WTC11 (cell line): ENCODE data around the gene NRXN3. TPM values are rescaled to one million over a fixed set of nuclear protein-coding genes. Genes with fewer than 3 reads are reported as not detected.

Experiments
- ATAC-seq: fragments of 200-7000 bp; cut with Tn5 transposase; 2 replicates; pipeline ENCODE4 v1.10.0; 2021; ENCODE audit warnings: mild to moderate bottlenecking, moderate library complexity
- CTCF ChIA-PET: fragments of 300-600 bp; sonication (Branson Sonifier 250); formaldehyde crosslinking; loops from one replicate; lab custom pipeline; 2021; ENCODE audit warnings: antibody characterized with exemption; lab: Charles Lee
- POLR2A ChIA-PET: fragments of 350-600 bp; sonication (Branson Sonifier 250); formaldehyde crosslinking; loops from one replicate; lab custom pipeline; 2021; ENCODE audit warnings: antibody characterized with exemption; lab: Charles Lee
- DNase-seq: peaks from one replicate; pipeline ENCODE4 v3.0.0; 2021; ENCODE audit warnings: low spot score
- H3K27ac Mint-ChIP-seq: 2 replicates; pipeline ENCODE4 v1.8.0; 2021; ENCODE audit warnings: mixed read lengths
- H3K27me3 Mint-ChIP-seq: 2 replicates; pipeline ENCODE4 v1.8.0; 2021; ENCODE audit warnings: low read depth, mild to moderate bottlenecking, moderate library complexity, mixed read lengths
- H3K36me3 Mint-ChIP-seq: 2 replicates; pipeline ENCODE4 v1.8.0; 2021; ENCODE audit warnings: mixed read lengths
- H3K4me1 Mint-ChIP-seq: 2 replicates; pipeline ENCODE4 v1.8.0; 2022; ENCODE audit warnings: mixed read lengths
- H3K4me3 Mint-ChIP-seq: 2 replicates; pipeline ENCODE4 v1.8.0; 2021; ENCODE audit warnings: mild to moderate bottlenecking, moderate library complexity, mixed read lengths
- H3K9me3 Mint-ChIP-seq: 2 replicates; pipeline ENCODE4 v1.8.0; 2021; ENCODE audit warnings: mixed read lengths
- ATF1 ChIP-seq: sonication (generic); formaldehyde crosslinking; IDR thresholded peaks from 2 replicates; pipeline ENCODE4 v1.8.1; 2023; ENCODE audit warnings: mild to moderate bottlenecking, moderate library complexity, missing genetic modification reagents
- CREM ChIP-seq: sonication (generic); formaldehyde crosslinking; IDR thresholded peaks from 2 replicates; pipeline ENCODE4 v1.8.1; 2022; ENCODE audit warnings: mild to moderate bottlenecking, missing genetic modification reagents, moderate library complexity
- ELF4 ChIP-seq: sonication (generic); formaldehyde crosslinking; IDR thresholded peaks from 2 replicates; pipeline ENCODE4 v1.8.1; 2022; ENCODE audit warnings: low read depth, mild to moderate bottlenecking, moderate library complexity, missing genetic modification reagents
- FOXJ3 ChIP-seq: sonication (generic); formaldehyde crosslinking; IDR thresholded peaks from 2 replicates; pipeline ENCODE4 v1.9.0; 2021; ENCODE audit warnings: missing genetic modification reagents, mild to moderate bottlenecking, borderline replicate concordance
- FOXP1 ChIP-seq: sonication (generic); formaldehyde crosslinking; IDR thresholded peaks from 2 replicates; pipeline ENCODE4 v1.8.0; 2022; ENCODE audit warnings: missing genetic modification reagents, mild to moderate bottlenecking, moderate library complexity, borderline replicate concordance
- JAZF1 ChIP-seq: fragments of 250-450 bp; sonication (Bioruptor Pico); IDR thresholded peaks from 2 replicates; pipeline ENCODE4 v1.9.0; 2021; ENCODE audit warnings: moderate library complexity, mild to moderate bottlenecking, inconsistent platforms
- MYBL2 ChIP-seq: sonication (generic); formaldehyde crosslinking; IDR thresholded peaks from 2 replicates; pipeline ENCODE4 v1.8.1; 2023; ENCODE audit warnings: mild to moderate bottlenecking, moderate library complexity, missing genetic modification reagents
- NFATC4 ChIP-seq: fragments of 250-450 bp; sonication (Bioruptor Pico); IDR thresholded peaks from 2 replicates; pipeline ENCODE4 v1.9.0; 2021; ENCODE audit warnings: mild to moderate bottlenecking
- NFE2L1 ChIP-seq: sonication (generic); formaldehyde crosslinking; IDR thresholded peaks from 2 replicates; pipeline ENCODE4 v1.8.1; 2023; ENCODE audit warnings: missing genetic modification reagents
- NFYB ChIP-seq: sonication (generic); formaldehyde crosslinking; conservative IDR thresholded peaks from 2 replicates; pipeline ENCODE4 v1.8.0; 2022; ENCODE audit warnings: low read depth, missing genetic modification reagents
- NR2C2 ChIP-seq: sonication (generic); formaldehyde crosslinking; IDR thresholded peaks from 2 replicates; pipeline ENCODE4 v1.8.0; 2022; ENCODE audit warnings: mild to moderate bottlenecking, missing genetic modification reagents
- OVOL2 ChIP-seq: fragments of 250-450 bp; sonication (Bioruptor Pico); IDR thresholded peaks from 2 replicates; pipeline ENCODE4 v1.9.0; 2021; ENCODE audit warnings: mild to moderate bottlenecking, borderline replicate concordance
- SOX15 ChIP-seq: fragments of 250-450 bp; sonication (Bioruptor Pico); IDR thresholded peaks from 2 replicates; pipeline ENCODE4 v1.9.0; 2021; ENCODE audit warnings: mild to moderate bottlenecking
- TCF7 ChIP-seq: sonication (generic); formaldehyde crosslinking; IDR thresholded peaks from 2 replicates; pipeline ENCODE4 v1.8.0; 2022; ENCODE audit warnings: mild to moderate bottlenecking, low read depth, missing genetic modification reagents, moderate library complexity
- ZNF232 ChIP-seq: sonication (generic); formaldehyde crosslinking; IDR thresholded peaks from 2 replicates; pipeline ENCODE4 v1.8.0; 2022; ENCODE audit warnings: mild to moderate bottlenecking, missing genetic modification reagents
- ZNF263 ChIP-seq: sonication (generic); formaldehyde crosslinking; IDR thresholded peaks from 2 replicates; pipeline ENCODE4 v1.8.1; 2022; ENCODE audit warnings: low read depth, mild to moderate bottlenecking, moderate library complexity, missing genetic modification reagents
- ZNF317 ChIP-seq: sonication (generic); formaldehyde crosslinking; IDR thresholded peaks from 2 replicates; pipeline ENCODE4 v1.8.1; 2023; ENCODE audit warnings: low read depth, mild to moderate bottlenecking, moderate library complexity, missing genetic modification reagents, borderline replicate concordance
- ZNF396 ChIP-seq: fragments of 250-450 bp; sonication (Bioruptor Pico); IDR thresholded peaks from 2 replicates; pipeline ENCODE4 v1.8.0; 2021; ENCODE audit warnings: mild to moderate bottlenecking, moderate library complexity, borderline replicate concordance
- ZNF416 ChIP-seq: fragments of 250-450 bp; sonication (Bioruptor Pico); IDR thresholded peaks from 2 replicates; pipeline ENCODE4 v1.9.0; 2021; ENCODE audit warnings: mild to moderate bottlenecking, inconsistent platforms
- ZNF423 ChIP-seq: fragments of 250-450 bp; sonication (Bioruptor Pico); IDR thresholded peaks from 2 replicates; pipeline ENCODE4 v2.1.2; 2022; ENCODE audit warnings: mild to moderate bottlenecking, moderate library complexity
- ZNF671 ChIP-seq: fragments of 250-450 bp; sonication (Bioruptor Pico); IDR thresholded peaks from 2 replicates; pipeline ENCODE4 v1.8.0; 2021; ENCODE audit warnings: mild to moderate bottlenecking
- total RNA-seq: library from RNA; stranded (reverse); gene quantifications from 3 replicates; pipeline ENCODE4 v1.2.3, GENCODE V29; 2021
- TF ChIP-seq, protein P1 (sequence below): sonication (generic); formaldehyde crosslinking; IDR thresholded peaks from 2 replicates; pipeline ENCODE4 v1.8.1; 2023; ENCODE audit warnings: mild to moderate bottlenecking, missing genetic modification reagents, moderate library complexity
- TF ChIP-seq, protein P2 (sequence below): fragments of 250-450 bp; sonication (Bioruptor Pico); IDR thresholded peaks from 2 replicates; pipeline ENCODE4 v1.9.0; 2021; ENCODE audit warnings: mild to moderate bottlenecking
- TF ChIP-seq, protein P3 (sequence below): sonication (generic); formaldehyde crosslinking; IDR thresholded peaks from 2 replicates; pipeline ENCODE4 v1.8.1; 2023; ENCODE audit warnings: mild to moderate bottlenecking, missing genetic modification reagents, moderate library complexity
- TF ChIP-seq, protein P4 (sequence below): sonication (generic); formaldehyde crosslinking; IDR thresholded peaks from 2 replicates; pipeline ENCODE4 v1.8.0; 2022; ENCODE audit warnings: mild to moderate bottlenecking, missing genetic modification reagents
- TF ChIP-seq, protein P5 (sequence below): fragments of 200-600 bp; IDR thresholded peaks from 2 replicates; pipeline ENCODE4 v1.8.0; 2022; ENCODE audit warnings: antibody characterized with exemption

NRXN3 gene
- total RNA-seq, 1 experiment from 2014 or later = 3.0 TPM

DNA sequence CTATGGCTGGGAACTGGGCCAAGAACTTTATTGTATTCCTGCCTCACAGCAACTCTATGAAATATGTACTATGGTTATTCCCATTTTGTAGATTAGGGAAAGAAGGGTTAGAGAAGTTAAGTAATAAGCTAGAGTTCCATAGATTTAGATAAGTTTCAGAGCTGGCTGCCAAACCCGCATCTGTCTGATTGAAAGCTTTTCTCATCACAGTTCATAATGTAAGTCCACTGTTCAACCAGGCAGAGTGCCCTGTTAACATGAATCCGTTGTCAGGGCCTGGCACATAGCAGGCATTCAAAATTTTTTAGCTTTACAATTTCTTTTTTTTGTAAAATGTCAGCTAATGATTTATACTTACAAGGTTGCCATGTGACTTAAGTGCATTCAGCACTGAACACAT, 467.3 kb downstream of the NRXN3 start:
- peaks cover 8% of the 10 kb centered on the region for H3K9me3 Mint-ChIP-seq
- no peak overlapping the region for H3K27ac Mint-ChIP-seq
- H3K4me3 Mint-ChIP-seq = no peak overlapping the region
- no peaks in the 10 kb centered on the region for H3K36me3 Mint-ChIP-seq
- ChIA-PET POLR2A (interaction anchor here (0.5 kb wide), 1 partner anchor 9 kb away, joined by 3 read pairs; no protein-coding TSS in a partner anchor), CTCF (interaction anchor here (0.6 kb wide), 1 partner anchor 342 kb away, joined by 3 read pairs; no protein-coding TSS in a partner anchor)
- no peaks in the 10 kb centered on the region for H3K27me3 Mint-ChIP-seq
- no peak for TF ChIP-seq NFYB
- no peak for ATAC-seq
- no peak for DNase-seq
- peaks cover 41% of the 10 kb centered on the region for H3K4me1 Mint-ChIP-seq

DNA sequence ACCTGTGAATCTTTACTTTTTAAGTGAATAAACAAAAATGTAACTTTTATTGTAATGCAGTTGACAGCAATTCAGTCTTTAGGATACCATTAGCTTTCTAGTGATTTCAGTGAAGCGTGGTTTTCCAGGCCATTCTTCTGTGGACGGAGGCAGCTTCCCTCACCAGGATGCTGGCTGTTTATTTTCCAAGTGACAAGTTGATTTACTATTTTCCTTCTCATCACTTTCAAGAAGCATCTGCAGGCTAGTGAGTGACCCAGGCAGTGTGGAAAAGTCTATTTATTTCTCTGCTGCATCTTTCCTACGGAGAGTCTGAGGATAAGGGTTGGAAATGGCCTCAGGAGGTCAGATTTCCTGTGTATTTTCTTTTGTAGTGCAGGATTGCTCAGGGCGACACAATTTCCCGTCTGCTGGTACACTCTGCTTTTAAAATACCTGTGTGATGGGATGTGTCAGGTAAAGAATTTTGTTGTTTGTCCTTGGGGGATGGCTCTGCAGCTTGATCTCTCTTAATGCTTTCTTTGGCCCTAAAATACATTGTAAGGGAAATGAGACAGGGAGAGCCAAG, 467.8 kb downstream of the NRXN3 start:
- H3K27me3 Mint-ChIP-seq = no peaks in the 10 kb centered on the region
- H3K36me3 Mint-ChIP-seq = no peaks in the 10 kb centered on the region
- no peak overlapping the region for H3K27ac Mint-ChIP-seq
- peak; percentile 19; the same call in 1 of the 2 replicates for ATAC-seq
- H3K4me3 Mint-ChIP-seq = no peak overlapping the region
- POLR2A ChIA-PET = no interaction called here
- H3K9me3 Mint-ChIP-seq = peaks cover 8% of the 10 kb centered on the region
- peaks cover 41% of the 10 kb centered on the region for H3K4me1 Mint-ChIP-seq
- CTCF ChIA-PET = no interaction called here
- TF ChIP-seq ZNF423 (CRISPR knock-in tag) (no peak), OVOL2 (CRISPR knock-in tag) (no peak), ZNF416 (CRISPR knock-in tag) (no peak), ZNF671 (CRISPR knock-in tag) (no peak), JAZF1 (CRISPR knock-in tag) (no peak), FOXP1 (CRISPR knock-in tag) (no peak), NFE2L1 (no peak), ZNF396 (CRISPR knock-in tag) (no peak), CREM (CRISPR knock-in tag) (no peak), ELF4 (CRISPR knock-in tag) (no peak), SOX15 (CRISPR knock-in tag) (no peak), ZNF232 (CRISPR knock-in tag) (no peak), MYBL2 (no peak), TCF7 (no peak)
- TF ChIP-seq, protein P1, sequence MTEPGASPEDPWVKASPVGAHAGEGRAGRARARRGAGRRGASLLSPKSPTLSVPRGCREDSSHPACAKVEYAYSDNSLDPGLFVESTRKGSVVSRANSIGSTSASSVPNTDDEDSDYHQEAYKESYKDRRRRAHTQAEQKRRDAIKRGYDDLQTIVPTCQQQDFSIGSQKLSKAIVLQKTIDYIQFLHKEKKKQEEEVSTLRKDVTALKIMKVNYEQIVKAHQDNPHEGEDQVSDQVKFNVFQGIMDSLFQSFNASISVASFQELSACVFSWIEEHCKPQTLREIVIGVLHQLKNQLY (CRISPR knock-in tag) = no peak
- TF ChIP-seq, protein P2, sequence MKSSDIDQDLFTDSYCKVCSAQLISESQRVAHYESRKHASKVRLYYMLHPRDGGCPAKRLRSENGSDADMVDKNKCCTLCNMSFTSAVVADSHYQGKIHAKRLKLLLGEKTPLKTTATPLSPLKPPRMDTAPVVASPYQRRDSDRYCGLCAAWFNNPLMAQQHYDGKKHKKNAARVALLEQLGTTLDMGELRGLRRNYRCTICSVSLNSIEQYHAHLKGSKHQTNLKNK (CRISPR knock-in tag) = no peak
- TF ChIP-seq, protein P3, sequence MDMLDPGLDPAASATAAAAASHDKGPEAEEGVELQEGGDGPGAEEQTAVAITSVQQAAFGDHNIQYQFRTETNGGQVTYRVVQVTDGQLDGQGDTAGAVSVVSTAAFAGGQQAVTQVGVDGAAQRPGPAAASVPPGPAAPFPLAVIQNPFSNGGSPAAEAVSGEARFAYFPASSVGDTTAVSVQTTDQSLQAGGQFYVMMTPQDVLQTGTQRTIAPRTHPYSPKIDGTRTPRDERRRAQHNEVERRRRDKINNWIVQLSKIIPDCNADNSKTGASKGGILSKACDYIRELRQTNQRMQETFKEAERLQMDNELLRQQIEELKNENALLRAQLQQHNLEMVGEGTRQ (CRISPR knock-in tag) = no peak
- DNase-seq = no peak

- Mint-ChIP-seq H3K27me3 (no peaks in the 10 kb centered on the region), H3K4me3 (no peak overlapping the region), H3K4me1 (peaks cover 35% of the 10 kb centered on the region), H3K36me3 (no peaks in the 10 kb centered on the region), H3K27ac (no peak overlapping the region), H3K9me3 (peaks cover 8% of the 10 kb centered on the region)
- ATAC-seq (no peak; the same call in 1 of the 2 replicates), DNase-seq (no peak)
- ChIA-PET CTCF (no interaction called here), POLR2A (no interaction called here)
- no peak for TF ChIP-seq FOXJ3 (CRISPR knock-in tag)
- TF ChIP-seq ZNF317 (CRISPR knock-in tag) = no peak
- no peak for TF ChIP-seq ATF1 (CRISPR knock-in tag)
- TF ChIP-seq SOX15 (CRISPR knock-in tag) = no peak
- TF ChIP-seq ZNF423 (CRISPR knock-in tag) = no peak
- no peak for TF ChIP-seq ELF4 (CRISPR knock-in tag)
- TF ChIP-seq, protein P4, sequence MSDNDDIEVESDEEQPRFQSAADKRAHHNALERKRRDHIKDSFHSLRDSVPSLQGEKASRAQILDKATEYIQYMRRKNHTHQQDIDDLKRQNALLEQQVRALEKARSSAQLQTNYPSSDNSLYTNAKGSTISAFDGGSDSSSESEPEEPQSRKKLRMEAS = no peak
- no peak for TF ChIP-seq NFATC4
- no peak for TF ChIP-seq ZNF396 (CRISPR knock-in tag)
- TF ChIP-seq, protein P5, sequence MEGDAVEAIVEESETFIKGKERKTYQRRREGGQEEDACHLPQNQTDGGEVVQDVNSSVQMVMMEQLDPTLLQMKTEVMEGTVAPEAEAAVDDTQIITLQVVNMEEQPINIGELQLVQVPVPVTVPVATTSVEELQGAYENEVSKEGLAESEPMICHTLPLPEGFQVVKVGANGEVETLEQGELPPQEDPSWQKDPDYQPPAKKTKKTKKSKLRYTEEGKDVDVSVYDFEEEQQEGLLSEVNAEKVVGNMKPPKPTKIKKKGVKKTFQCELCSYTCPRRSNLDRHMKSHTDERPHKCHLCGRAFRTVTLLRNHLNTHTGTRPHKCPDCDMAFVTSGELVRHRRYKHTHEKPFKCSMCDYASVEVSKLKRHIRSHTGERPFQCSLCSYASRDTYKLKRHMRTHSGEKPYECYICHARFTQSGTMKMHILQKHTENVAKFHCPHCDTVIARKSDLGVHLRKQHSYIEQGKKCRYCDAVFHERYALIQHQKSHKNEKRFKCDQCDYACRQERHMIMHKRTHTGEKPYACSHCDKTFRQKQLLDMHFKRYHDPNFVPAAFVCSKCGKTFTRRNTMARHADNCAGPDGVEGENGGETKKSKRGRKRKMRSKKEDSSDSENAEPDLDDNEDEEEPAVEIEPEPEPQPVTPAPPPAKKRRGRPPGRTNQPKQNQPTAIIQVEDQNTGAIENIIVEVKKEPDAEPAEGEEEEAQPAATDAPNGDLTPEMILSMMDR = no peak
- TF ChIP-seq ZNF232 (CRISPR knock-in tag) = no peak
- no peak for TF ChIP-seq ZNF263
- no peak for TF ChIP-seq JAZF1 (CRISPR knock-in tag)
- no peak for TF ChIP-seq NR2C2 (CRISPR knock-in tag)
- no peak for TF ChIP-seq CREM (CRISPR knock-in tag)
These were observed 468.8 kb downstream of the NRXN3 start for GRCh38 chr14:78638926-78639325.
